ENCODE measurements around the gene OR4M2.
"Not testable (repeated sequence)": the region's sequence is repeated elsewhere in the genome, so short reads cannot be mapped to it uniquely, and the experiment has no call there.

Gene OR4M2

DNA sequence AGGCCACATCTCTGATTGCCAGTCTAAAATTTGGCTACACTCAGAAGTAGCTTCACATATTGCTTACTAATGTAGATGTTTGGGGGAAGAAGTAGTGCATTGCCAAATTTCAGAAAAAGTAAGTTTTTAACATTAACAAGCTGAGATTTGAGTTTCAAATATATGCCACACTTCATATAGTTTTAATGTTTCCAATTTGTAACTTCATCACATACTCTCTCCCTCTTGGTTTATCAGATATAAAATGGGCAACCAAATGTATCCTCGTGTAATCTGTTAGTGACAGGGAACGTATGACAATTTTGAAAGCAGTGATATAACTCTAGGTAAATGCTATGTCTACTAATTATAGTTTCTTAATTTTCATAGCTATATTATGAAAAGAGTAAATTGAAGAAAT is at the start of gene OR4M2:
TSS of gene OR4M2 (plus strand) at position 301 of the 400 bp plus-strand sequence. CDS start at position 399, 98 bp downstream.
- not testable (repeated sequence) for DNase-seq

- not testable (repeated sequence) for DNase-seq
These were observed 11.1 kb upstream of the OR4M2 start for GRCh38 chr15:22069267-22069666.

DNA sequence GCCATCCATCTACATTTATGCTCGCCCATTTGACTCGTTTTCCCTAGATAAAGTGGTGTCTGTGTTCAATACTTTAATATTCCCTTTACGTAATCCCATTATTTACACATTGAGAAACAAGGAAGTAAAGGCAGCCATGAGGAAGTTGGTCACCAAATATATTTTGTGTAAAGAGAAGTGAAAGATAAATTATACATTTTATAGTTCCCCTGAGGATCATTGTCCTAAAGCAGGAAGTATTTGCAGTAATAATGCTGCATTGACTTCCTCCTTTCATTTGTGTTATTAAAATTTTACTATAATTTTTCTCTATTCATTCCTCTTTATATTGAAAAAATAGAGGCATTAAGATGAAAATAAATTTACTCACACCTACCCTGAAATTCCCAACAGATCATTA is 1.1 kb downstream of the OR4M2 start:
- DNase-seq, result not testable (repeated sequence)

DNA sequence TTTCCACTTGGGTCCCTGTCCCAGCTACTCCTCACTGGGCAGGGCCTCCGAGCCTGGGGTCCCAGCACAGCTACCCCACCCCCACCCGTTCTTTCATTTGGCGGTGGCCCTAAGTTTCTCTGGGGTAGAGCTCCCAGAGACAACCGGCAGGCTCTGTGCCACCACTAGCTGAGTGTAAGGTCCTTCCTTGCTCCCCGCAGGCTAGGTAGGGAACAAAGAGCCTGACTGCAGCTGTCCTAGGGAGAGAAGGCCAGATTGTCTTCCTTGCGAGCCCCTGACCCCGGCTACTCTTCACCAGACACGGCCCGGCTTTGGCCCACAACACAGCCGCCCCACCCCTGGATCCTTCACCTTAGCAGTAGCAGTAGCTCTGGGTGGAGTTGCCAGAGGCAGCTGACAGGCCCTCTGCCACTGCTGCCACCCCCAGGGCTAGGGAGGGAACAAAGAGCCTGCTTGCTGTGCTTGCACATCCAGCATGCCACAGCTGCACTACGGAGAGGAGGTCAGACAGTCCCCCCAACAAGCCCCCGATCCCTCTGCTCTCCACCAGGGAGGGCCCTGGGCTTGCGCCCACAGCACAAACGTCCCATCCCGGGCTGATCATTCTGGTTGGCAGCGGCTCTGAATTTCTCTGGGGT is 18.4 kb downstream of the OR4M2 start:
- DNase-seq, result not testable (repeated sequence)

GRCh38 chr15:22099289-22099891 is 19.1 kb downstream of the OR4M2 start:
- DNase-seq, result not testable (repeated sequence)

GRCh38 chr15:22122033-22122432 is 41.7 kb downstream of the OR4M2 start:
- DNase-seq, result not testable (repeated sequence)
